MM.1S (cell line): ENCODE data around the gene ARSI.

Source experiments
- DNase-seq: peaks from one replicate; pipeline ENCODE4 v3.0.0-alpha.2; 2015
- H2AFZ ChIP-seq: fragments of 300-600 bp; sonication (generic); 2 replicates; pipeline ENCODE4 v1.6.0; 2016; ENCODE audit warnings: antibody characterized with exemption, low read length
- H3F3A ChIP-seq: fragments of 300-600 bp; sonication (generic); 2 replicates; pipeline ENCODE4 v1.6.1; 2016; ENCODE audit warnings: mild to moderate bottlenecking, antibody characterized with exemption, low read length, moderate library complexity, mixed read lengths; ENCODE audit not compliant: insufficient read depth
- H3K27ac ChIP-seq: fragments of 300-600 bp; sonication (generic); 2 replicates; pipeline ENCODE4 v1.5.1; 2016; ENCODE audit warnings: mild to moderate bottlenecking, low read length
- H3K27me3 ChIP-seq: fragments of 300-600 bp; sonication (generic); replicated peaks from 2 replicates; pipeline ENCODE4 v1.6.0; 2016; ENCODE audit warnings: low read length; ENCODE audit not compliant: insufficient read depth
- H3K36me3 ChIP-seq: fragments of 300-600 bp; sonication (generic); replicated peaks from 2 replicates; pipeline ENCODE4 v1.6.1; 2016; ENCODE audit warnings: mild to moderate bottlenecking, low read length, mixed read lengths; ENCODE audit not compliant: insufficient read depth
- H3K4me1 ChIP-seq: fragments of 300-600 bp; sonication (generic); 2 replicates; pipeline ENCODE4 v1.6.1; 2016; ENCODE audit warnings: low read length, mixed read lengths
- H3K4me2 ChIP-seq: fragments of 300-600 bp; sonication (generic); 2 replicates; pipeline ENCODE4 v1.6.0; 2016; ENCODE audit warnings: low read depth, low read length
- H3K4me3 ChIP-seq: fragments of 300-600 bp; sonication (generic); 2 replicates; pipeline ENCODE4 v1.5.1; 2016; ENCODE audit warnings: low read length, mixed read lengths
- H3K79me2 ChIP-seq: fragments of 300-600 bp; sonication (generic); 2 replicates; pipeline ENCODE4 v1.6.1; 2016; ENCODE audit warnings: mixed run types, low read length, mixed read lengths
- H3K9ac ChIP-seq: fragments of 300-600 bp; sonication (generic); 2 replicates; pipeline ENCODE4 v1.6.1; 2016; ENCODE audit warnings: low read length, mixed read lengths
- H3K9me2 ChIP-seq: fragments of 300-600 bp; sonication (generic); replicated peaks from 2 replicates; pipeline ENCODE4 v1.6.1; 2016; ENCODE audit warnings: mild to moderate bottlenecking, low read length, mixed read lengths; ENCODE audit not compliant: insufficient read depth
- H3K9me3 ChIP-seq: fragments of 300-600 bp; sonication (generic); replicated peaks from 2 replicates; pipeline ENCODE4 v1.6.1; 2016; ENCODE audit warnings: mild to moderate bottlenecking, low read length, mixed read lengths; ENCODE audit not compliant: insufficient read depth
- H4K20me1 ChIP-seq: fragments of 300-600 bp; sonication (generic); 2 replicates; pipeline ENCODE4 v1.6.1; 2016; ENCODE audit warnings: mild to moderate bottlenecking, low read length, moderate library complexity, mixed read lengths; ENCODE audit not compliant: insufficient read depth
- CTCF ChIP-seq: fragments of 300-600 bp; sonication (generic); IDR thresholded peaks from 2 replicates; pipeline ENCODE4 v1.5.1; 2016; ENCODE audit warnings: antibody characterized with exemption, low read length, mixed read lengths
- EZH2 ChIP-seq: fragments of 300-600 bp; sonication (generic); optimal IDR thresholded peaks from 2 replicates; pipeline ENCODE3; 2017; ENCODE audit warnings: low read depth, mild to moderate bottlenecking, antibody characterized with exemption, low read length, mixed read lengths
- EZH2phosphoT487 ChIP-seq: fragments of 300-600 bp; sonication (generic); IDR thresholded peaks from 2 replicates; pipeline ENCODE4 v1.6.1; 2018; ENCODE audit warnings: antibody characterized with exemption, low read length

The ARSI gene

GRCh38 chr5:150289551-150290390, 12.9 kb downstream of the ARSI start, which contains the start of gene CAMK2A:
CAMK2A (minus strand) TSS chr5:150289773; CDS start chr5:150289625, 148 bp downstream.
- no peaks in the 10 kb centered on the region for H3K9me2 ChIP-seq
- no peaks in the 10 kb centered on the region for H3K27me3 ChIP-seq
- H3K36me3 ChIP-seq: no peaks in the 10 kb centered on the region
- no peaks in the 10 kb centered on the region for H3K79me2 ChIP-seq
- DNase-seq: no peak
- no peaks in the 10 kb centered on the region for H4K20me1 ChIP-seq
- no peak within 1 kb of the TSS for H2AFZ ChIP-seq
- no peaks in the 10 kb centered on the region for H3F3A ChIP-seq
- no peak within 1 kb of the TSS for H3K27ac ChIP-seq
- no peak within 1 kb of the TSS for H3K4me2 ChIP-seq
- H3K9ac ChIP-seq: no peak within 1 kb of the TSS
- no peak within 1 kb of the TSS for H3K4me3 ChIP-seq
- H3K9me3 ChIP-seq: no peaks in the 10 kb centered on the region
- TF ChIP-seq EZH2 (no peak), CTCF (no peak), EZH2phosphoT487 (no peak)
- peaks cover 3% of the 10 kb centered on the region; the same call in 1 of the 2 replicates for H3K4me1 ChIP-seq

DNA sequence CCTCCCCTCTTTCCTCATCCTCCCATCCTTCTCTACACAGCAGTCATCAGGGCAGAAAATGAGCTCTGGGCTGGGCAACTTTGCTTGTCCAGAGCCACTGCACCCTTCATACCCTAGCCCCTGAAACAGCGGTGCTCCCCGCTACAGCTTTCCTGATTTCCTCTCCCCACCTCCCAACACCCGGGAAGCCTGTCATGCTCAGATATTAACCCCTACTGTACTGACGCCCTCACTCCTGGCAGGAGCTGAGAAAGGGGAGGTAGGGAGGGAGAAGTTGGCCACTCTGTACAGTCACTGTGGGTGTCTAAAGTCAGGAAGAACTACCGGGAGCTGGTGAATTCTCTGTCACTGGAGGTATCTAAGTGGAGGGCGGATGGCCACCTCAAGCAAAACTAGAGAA, 13.9 kb downstream of the ARSI start:
- Histone ChIP-seq H2AFZ (no peak overlapping the region), H3K4me3 (no peak overlapping the region), H3K9ac (no peak overlapping the region), H3K9me3 (no peaks in the 10 kb centered on the region), H3K79me2 (no peaks in the 10 kb centered on the region), H3K4me2 (no peak overlapping the region), H3K36me3 (no peaks in the 10 kb centered on the region), H4K20me1 (no peaks in the 10 kb centered on the region), H3K4me1 (peaks cover 3% of the 10 kb centered on the region; the same call in 1 of the 2 replicates), H3K9me2 (no peaks in the 10 kb centered on the region), H3K27ac (no peak overlapping the region), H3K27me3 (no peaks in the 10 kb centered on the region), H3F3A (no peaks in the 10 kb centered on the region)
- TF ChIP-seq EZH2phosphoT487 (no peak), EZH2 (no peak), CTCF (no peak)
- no peak for DNase-seq

DNA sequence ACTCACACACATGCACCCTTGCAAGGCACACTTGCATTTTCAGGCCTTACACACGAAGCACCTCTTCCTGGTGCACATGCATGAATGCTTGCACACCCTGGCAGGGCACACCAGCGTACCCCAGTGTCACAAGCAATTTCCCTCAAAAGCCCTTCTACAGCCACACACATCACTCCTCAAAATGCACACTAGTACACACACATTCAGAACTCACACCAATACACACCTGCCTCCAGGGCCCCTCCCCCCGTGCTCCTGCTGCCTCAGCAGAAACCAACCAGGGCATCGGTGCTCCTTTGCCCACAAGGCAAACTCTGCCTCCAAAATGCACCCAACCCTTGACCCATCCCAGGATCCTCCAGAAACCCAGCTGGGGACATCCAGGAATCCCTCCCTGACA, 14.3 kb downstream of the ARSI start:
- peaks cover 3% of the 10 kb centered on the region; the same call in 1 of the 2 replicates for H3K4me1 ChIP-seq
- H3K9me2 ChIP-seq: no peaks in the 10 kb centered on the region
- no peak overlapping the region for H3K4me2 ChIP-seq
- H3K9ac ChIP-seq: no peak overlapping the region
- no peaks in the 10 kb centered on the region for H3K36me3 ChIP-seq
- H3K9me3 ChIP-seq: no peaks in the 10 kb centered on the region
- H3K4me3 ChIP-seq: no peak overlapping the region
- no peak overlapping the region for H3K27ac ChIP-seq
- no peaks in the 10 kb centered on the region for H3F3A ChIP-seq
- no peaks in the 10 kb centered on the region for H4K20me1 ChIP-seq
- H2AFZ ChIP-seq: no peak overlapping the region
- TF ChIP-seq CTCF (no peak), EZH2 (no peak), EZH2phosphoT487 (no peak)
- H3K79me2 ChIP-seq: no peaks in the 10 kb centered on the region
- no peaks in the 10 kb centered on the region for H3K27me3 ChIP-seq
- no peak for DNase-seq
